Activated CD4-positive, alpha-beta T cell treated with anti-CD3 and anti-CD28 coated beads, Interleukin-2, Interleukin-6, amounts not matched to agents 100 ng/mL and 50 ng/mL, durations not matched to agents 16 hours and 8 hours (primary cell): ENCODE measurements around the gene CENPA.
"Not testable (repeated sequence)": the region's sequence is repeated elsewhere in the genome, so short reads cannot be mapped to it uniquely, and the experiment has no call there.

Experiments
- DNase-seq: peaks from one replicate; pipeline ENCODE4 v3.0.0-alpha.2; 2020

The CENPA gene

DNA sequence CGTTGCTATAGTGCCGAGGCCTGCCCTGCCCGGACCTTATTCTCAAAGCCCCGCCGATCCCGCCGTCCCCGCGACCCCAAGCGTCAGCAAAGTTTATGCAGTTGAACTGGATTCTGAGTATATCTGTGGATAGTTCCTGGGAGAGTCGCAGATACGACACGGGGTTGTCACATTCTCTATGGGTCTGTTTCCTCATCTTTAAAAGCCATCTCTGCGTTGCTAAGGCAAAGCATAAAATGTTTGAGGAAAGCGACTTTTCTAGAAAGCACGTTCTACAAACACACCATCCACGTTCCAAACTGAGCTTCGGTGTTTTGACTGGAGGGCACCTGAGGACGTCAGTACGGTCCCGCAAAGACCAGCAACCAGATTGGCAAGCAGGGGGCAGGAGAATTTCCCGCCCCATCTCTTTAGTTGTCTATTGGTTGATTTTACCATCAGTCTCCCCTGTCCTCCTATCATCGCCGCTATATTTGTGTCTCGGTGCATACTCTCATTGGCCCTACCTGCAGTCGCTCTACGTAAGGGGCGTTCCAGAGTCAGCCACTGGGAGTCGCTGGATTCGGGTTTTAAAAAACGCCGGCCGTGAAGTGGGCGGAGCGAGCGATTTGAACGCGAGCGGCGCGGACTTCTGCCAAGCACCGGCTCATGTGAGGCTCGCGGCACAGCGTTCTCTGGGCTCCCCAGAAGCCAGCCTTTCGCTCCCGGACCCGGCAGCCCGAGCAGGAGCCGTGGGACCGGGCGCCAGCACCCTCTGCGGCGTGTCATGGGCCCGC is at the start of gene CENPA:
Gene CENPA, plus strand, starts transcription at position 626 of the 776 bp plus-strand sequence. Its CDS starts 141 bp downstream, at position 767.
- DNase-seq: peak; percentile 98

DNA sequence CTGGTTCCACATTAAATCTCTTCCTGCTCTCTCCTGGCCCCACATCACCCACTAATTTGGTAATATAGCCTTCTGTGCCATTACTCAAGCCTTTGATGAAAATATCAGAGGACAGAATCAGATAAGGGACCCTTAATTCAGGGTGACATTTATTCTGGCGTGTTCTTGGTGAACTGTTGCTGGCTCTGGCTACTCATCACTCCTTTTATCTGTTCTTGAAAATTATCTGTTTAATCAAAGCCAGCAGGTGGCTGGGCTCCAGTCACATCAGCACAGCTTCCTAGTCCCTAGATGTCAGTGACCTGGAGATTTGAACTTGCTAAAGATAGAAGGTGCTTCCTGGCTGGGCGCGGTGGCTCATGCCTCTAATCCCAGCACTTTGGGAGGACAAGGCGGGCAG is 48.6 kb upstream of the CENPA start:
- no peak for DNase-seq

DNA sequence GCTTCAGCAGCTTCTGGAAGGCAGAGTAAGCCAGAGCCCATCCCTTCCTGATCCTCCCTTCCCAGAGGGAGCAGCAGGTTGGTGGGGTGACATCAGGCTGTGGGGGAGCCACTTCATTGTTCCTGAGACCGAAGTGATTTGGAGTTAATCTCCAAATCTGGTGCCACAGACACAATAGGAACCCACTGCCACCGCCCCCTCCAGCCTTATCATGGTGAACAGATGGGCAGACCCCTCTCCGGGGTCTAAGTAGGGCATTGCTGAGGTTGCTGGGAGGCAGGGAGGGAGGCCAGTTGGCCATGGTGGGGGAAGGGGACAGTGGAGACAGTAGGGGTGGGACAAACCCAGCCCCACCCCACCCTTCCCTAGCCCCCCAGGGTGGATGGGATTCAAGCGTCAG is 47.4 kb upstream of the CENPA start:
- DNase-seq: no peak

DNA sequence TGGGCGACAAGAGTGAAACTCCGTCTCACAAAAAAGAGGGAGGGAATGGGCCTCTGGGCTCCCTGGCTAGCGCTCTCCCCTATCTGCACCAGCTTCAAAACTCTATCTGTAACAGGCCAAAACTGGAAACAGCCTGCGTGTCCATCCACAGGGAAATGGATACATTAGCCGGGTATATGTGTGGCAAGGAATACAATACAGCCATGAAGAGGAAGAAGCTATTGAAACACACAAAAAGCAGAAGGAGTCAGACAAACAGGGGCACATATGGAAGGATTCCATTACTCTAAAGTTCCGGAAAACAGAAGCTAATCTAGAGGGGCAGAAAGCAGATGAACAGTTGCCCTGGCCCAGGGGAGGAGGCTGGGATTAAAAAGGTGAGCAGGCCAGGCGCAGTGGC is 46.3 kb upstream of the CENPA start:
- DNase-seq: no peak

DNA sequence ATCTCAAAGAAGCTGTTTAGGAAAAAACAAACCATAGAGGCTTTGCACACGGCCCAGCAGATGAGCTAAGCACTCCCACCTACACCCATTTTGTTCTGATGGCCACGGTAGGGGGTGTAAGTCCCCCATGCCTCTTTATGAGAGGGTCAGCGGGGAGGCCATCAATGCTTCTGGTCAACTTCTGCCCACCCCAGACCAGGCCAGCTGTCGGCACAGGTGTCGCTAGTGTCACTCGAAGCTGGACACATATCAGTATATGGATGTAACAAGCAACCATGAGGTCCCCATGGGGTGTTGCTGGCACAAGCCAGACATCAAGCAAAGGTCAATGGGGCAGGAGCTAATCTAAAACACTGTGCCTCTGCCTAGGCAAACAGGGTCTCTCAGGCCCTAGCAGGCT is 45.5 kb upstream of the CENPA start:
- no peak for DNase-seq

DNA sequence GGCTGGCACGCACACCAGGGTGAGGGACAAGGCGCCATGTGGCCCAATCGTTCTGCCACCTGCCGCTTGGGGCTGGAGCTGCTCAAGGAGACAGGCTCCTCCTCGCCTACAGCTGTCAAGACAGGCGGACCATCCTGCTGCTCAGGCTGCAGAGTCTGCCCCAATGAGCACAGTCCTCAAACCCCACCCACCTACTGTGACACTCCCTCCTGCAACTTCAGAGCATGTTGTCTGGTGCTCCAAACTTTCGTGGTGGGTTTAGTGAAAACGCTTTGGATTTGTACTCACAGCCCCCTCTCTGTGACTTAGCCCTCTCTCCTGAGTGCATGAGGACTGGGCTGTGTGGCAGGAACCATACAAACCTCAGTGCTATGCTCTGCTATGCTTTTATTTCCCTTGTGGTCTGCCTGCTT is 45.0 kb upstream of the CENPA start:
- DNase-seq: peak; percentile 16

DNA sequence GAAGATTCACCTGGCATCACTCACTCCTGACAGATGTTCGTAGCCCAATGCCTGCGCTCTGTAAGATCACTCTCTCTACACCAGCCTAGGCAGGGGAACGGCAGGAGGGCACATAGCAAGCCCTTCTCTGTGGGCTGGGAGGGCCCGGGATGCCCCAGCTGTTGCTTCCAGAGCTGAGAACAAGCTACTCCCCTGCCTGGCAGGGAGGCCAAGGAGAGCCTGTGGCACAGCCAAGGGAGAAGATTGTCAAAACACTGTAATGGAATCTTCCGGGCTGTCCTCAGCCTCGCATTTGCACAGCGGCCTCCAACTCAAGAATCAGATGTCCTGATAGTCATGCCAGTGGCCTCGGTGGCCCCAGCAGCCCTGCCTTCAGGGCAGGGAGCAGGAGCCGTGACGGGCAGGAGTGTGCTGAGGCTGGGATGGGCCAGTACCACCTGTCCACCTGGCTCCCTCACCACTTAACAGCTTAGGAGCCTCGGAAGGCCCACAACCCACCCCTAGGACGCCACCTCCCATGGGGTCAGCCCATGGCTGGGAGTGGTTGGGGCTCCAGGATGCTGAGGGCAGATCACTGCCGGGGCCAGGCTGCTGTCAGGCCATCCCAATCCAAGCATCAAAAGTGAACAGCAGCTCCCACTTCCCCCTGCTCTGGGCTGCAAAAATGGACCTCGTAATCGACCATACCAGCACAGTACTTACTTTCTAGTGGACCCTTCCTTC is 43.6 kb upstream of the CENPA start:
- no peak for DNase-seq

DNA sequence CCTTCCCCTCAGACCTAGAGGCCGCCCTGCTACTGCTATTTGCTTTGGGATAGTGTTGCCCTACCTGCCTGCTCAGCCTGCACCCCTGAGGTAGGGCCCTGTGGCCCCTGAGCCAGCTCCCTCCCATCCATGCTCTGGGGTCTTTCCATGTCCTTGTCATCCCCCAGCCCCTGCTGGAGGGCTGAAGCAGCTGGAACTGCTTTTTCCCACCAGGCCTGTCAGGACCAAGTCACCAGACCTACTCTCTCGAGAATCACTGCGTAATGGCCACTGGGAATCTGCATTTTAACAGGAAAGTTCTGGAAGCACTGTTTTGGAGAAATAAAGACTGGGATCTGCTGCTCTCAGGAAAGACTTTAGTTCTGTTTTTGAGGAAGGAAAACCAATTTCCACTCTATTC is 42.0 kb upstream of the CENPA start:
- DNase-seq: no peak

DNA sequence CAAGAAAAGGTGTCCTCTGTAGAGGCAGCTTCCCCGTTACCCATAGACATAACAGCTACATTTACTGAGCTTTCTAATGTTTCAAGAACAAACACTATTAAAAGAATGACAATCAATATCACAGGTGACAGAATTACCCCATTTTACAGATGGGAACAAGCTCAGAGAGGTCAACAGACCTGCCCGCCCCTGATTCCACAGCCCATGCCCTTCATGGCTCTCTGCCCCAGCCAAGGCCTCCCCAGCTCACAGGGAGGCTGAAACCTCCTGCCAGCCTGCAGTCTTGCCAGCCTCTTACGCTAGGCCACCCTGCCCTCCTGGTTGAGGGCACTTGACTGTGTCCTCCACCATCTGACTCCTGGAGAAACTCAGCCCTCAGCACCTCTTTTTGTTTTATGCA is 40.9 kb upstream of the CENPA start:
- no peak for DNase-seq

DNA sequence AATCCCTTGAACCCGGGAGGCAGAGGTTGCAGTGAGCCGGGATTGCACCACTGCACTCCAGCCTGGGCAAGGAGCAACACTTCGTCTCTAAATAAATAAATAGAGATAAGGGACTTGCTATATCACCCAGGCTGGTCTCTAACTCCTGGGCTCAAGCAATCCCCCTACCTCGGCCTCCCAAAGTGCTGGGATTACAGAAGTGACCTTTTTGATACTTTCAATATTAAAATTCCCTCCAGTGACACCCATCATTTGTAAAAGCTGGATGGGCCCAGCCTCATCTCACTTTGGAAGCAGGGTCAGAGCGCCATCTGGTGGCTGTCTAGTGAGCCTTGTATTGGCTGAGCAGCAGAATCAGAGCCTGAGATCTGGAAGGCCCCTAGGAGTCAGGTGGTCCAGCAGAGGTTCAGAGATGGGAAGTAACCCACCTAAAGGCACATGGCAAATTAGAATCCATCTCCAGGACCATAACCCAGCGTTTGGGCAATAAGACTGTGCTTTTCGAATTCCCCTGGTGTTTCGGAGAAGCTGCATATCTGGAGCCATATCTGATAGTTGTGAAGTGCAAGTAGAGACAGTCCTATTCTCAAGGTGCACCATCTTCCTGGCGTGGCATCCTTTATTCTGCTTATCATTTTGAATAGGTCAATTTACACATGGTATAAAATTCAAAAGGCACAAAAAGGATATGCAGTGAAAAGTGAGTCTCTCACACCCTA is 40.1 kb upstream of the CENPA start:
- peak; percentile 84 for DNase-seq

DNA sequence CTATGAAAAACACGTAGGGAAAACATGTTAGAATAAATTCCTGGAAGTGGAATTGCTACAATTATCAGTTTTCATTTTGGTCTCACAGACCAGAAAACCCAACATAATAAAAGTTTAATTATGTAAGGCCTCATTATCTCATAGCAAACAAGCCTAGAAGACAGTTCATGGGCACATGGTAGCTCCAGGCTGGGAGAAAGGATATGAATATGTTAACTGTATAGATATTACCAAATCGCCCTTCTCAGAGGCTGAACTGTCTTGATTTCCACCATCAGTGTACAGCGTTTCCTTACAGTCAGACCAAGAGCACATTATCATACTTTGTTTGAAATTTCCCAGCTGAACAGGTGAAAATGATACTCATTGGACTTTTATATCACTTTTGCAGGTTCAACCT is 38.9 kb upstream of the CENPA start:
- DNase-seq: no peak

DNA sequence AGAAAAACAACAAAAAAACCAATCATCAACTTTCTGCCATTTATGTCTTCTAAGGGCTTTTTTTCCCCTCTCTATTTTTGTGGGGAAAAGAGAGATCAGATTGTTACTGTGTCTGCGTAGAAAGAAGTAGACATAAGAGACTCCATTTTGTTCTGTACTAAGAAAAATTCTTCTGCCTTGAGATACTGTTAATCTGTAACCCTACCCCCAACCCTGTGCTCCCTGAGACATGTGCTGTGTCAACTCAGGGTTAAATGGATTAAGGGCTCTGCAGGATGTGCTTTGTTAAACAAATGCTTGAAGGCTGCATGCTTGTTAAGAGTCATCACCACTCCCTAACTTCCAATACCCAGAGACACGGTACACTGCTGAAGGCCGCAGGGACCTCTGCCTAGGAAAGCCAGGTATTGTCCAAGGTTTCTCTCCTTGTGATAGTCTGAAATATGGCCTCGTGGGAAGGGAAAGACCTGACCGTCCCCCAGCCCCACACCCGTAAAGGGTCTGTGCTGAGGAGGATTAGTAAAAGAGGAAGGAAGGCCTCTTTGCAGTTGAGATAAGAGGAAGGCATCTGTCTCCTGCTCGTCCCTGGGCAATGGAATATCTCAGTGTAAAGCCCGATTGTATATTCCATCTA is 36.0 kb upstream of the CENPA start:
- DNase-seq: not testable (repeated sequence)

DNA sequence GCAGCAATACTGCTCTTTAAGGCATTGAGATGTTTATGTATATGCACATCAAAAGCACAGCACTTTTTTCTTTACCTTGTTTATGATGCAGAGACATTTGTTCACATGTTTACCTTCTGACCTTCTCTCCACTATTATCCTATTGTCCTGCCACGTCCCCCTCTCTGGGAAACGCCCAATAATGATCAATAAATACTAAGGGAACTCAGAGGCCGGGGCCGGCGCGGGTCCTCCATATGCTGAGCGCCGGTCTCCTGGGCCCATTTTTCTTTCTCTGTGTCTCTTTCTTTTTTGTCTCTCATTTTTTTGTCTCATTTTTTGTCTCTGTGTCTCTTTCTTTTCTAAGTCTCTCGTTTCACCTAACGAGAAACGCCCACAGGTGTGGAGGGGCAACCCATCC is 35.4 kb upstream of the CENPA start:
- not testable (repeated sequence) for DNase-seq

DNA sequence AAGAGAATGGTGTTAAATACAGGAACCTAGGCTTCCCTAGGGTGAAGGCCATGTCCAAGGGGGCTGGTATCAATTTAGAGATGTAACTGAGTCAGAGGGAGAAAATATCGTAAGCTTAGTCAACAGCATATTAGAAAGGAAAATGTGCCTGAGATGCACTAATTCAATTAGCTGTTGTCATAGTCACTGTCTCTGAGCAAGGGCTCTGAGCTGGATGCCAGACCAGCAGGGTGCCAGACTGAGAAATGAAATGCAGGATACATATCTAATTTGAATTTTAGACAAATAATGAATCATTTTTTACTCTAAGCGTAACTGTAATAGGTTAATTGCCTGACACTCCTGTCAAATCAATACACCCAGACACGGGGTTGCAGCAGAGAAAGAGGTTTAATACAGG is 33.2 kb upstream of the CENPA start:
- DNase-seq: no peak

DNA sequence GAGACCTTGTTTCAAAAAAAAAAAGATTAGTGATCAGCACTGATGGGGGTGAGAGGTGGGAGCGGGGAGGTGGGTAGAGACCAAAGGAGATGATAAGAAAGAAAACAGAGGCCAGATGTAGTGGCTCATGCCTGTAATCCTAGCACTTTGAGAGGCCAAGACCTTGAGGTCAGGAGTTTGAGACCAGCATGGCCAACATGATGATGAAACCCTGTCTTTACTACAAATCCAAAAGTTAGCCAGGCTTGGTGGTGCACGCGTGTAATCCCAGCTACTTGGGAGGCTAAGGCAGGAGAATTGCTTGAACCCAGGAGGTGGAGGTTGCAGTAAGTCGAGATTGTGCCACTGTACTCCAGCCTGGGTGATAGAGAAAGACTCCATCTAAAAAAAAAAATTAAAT is 31.3 kb upstream of the CENPA start:
- no peak for DNase-seq

DNA sequence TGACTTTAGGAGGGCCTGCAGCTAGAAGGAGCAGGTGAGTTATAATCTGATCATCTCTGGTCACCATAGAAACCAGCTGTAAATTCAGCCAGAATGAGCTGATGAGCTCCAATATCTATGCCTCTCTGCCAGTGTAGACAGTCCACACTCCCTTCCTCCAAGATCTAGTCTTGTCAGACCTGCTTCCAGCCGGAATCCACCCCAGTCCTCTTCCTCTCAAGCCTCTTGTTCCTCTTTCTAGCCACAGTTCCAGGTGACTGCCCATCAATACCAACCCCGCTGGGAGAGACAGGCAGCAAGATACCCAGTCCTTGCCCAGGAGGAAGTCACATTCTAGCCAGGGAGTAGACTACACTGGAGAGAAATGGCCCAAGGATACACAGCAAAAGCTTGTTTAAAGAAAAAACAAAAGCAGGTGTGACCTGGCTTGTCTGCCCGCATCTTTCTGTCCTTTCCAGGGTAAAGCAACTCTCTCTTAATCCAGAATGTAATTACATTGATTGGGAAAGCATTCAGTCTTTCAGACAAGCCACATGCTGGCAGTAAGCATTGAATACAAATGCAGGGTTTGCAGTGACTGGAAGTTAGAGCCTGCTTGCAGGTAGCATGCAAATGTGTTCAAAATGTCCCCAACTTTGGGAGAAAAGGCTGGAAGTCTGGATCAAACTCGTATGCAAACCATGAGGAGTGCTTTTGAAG is 30.7 kb upstream of the CENPA start:
- DNase-seq: no peak

DNA sequence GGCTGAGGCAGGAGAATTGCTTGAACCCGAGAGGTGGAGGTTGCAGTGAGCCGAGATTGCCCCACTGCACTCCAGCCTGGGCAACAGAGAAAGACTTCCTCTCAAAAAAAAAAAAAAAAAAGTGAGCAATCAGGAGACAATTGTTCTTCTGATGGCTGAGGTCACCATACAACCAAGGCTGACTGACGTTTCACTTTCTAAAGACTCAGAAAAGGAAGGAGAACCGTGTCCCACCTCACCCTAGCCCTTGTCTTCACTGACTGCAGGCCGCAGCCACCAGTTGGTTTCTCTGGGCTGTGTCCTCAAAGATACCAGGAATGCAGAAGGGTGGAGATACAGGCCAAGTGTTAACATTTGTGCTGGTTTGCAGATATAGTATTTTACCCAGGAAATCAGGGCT is 29.5 kb upstream of the CENPA start:
- no peak for DNase-seq

DNA sequence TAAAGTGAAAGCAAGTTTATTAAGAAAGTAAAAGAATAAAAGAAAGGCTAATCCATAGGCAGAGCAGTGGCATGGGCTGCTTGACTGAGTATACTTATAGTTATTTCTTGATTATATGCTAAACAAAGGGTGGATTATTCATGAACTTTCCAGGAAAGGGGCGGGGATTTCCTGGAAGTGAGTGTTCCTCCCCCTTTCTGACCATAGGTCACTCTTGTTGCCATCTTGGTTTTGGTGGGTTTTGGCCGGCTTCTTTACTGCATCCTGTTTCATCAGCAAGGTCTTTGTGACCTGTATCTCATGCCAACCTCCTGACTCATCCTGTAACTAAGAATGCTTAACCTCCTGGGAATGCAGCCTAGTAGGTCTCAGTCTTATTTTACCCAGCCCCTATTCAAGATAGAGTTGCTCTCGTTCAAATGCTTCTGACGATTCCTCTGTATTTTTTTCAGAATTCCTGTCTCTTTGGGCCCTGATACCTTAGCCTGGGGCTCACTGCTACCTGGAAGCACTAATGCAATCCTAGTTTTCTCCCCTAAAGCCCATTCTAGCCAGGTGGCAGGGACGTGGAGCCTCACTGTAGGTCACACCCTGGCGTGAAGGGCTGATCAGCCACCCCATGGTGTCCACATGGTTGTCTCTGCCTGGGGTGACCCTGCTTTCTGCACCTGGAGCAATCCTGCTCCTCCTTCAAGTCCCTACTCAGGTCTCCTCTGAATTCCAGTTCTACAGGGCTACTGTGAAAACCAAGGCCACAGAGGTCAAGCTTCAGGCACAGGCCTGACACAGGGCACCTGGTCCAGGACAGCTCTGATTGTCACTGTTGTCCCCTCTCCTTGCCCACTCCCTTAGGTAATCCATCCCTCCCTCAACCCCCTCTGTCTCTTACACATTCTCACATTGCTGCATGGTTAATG is 27.7 kb upstream of the CENPA start:
- DNase-seq: peak; percentile 65

DNA sequence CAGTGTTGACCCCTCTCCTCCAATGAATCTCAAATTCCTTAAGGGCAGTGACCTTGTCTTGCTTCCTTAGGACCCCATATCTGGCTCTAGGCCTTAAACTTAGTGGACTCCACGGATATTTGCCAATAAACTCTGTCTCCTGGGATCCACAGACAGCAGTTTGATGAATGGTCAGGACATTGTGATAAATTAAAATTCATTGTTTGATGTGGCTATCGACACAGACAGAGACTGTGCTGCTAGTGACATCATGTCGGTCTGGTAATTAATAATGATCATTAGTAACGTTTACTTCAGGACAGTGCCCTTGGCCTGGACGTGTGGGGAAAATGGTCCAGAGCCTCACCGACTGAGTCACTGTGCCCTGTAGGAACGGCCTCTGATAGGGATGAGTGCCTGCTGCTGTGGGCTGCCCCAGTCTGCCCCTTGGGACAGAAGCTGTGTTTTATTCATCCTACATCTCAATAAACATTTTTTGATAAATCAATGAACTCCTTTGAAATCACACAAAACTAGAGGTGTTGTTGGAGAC is 27.0 kb upstream of the CENPA start:
- no peak for DNase-seq

DNA sequence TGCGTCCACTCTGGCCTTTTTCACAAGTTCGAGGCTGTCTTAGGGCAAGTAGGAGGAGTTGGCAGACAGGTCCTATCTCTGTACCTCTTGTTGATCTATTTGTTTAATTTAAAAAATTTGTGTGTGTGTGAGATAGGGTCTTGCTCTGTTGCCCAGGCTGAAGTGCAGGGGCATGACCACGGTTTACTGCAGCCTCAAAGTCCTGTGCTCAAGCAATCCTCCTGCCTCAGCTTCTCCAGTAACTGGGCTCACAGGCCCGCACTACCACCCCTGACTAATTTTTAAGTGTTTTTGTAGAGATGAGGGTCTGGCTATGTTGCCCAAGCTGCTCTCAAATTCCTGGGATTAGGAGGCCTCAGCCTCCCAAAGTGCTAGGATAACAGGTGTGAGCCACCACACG is 26.0 kb upstream of the CENPA start:
- no peak for DNase-seq

DNA sequence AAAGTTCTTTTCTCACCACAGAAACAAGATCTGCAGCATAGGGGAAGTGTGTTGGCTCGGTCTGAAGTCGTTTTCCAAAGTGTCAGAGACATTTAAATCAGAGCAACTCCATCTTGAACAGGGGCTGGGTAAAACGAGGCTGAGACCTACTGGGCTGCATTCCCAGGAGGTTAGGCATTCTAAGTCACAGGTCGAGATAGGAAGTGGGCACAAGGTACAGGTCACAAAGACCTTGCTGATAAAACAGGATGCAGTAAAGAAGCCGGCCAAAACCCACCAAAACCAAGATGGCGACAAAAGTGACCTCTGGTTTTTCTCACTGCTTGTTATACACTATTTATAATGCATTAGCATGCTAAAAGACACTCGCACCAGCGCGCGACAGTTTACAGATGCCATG is 24.9 kb upstream of the CENPA start:
- DNase-seq: not testable (repeated sequence)
